ENCODE data around the gene VDR. TPM values are rescaled to one million over a fixed set of nuclear protein-coding genes. Genes with fewer than 3 reads are reported as not detected.

The VDR gene
- polyA plus RNA-seq, 1 donor, result 11.3 TPM

DNA sequence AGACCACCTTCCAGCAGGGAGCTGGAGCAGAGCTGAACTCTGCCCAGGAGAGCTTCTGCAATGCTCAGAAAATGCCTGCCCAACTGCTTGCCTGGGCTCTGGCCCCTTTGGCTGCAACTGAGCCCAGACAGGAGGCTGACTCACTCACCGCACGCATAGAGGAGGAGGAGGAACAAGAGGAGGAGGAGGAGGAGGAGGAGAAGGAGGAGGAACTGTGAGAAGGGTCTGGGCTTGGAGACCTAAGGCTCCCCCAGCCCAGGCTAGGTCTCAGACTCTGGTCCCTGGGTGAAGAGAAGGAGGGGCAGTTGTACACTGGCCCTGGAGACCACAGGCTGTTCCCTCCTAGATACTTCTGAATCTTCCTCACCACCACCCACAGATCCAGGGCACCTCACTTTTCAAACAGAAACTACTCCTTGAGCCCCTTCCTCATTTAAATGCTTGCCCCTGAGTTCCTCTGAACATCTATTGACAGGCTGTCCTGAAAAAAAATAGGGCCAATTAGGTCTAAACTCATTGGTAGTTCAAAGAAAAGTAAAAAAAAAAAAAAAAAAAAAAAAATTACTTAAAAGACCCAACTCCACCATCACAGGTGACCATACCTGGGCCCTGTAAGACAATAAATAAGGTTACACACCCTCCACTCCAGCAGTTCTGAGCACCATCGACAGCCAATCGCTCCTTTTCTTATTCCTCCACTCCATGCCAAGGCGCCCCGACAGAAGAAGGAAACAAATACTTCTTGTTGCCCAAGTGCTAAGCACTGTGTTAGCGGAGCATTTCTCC lies 674 bp downstream of the VDR start:
- Histone ChIP-seq H3K36me3 (ENCODE audit: control insufficient read depth, insufficient read depth, low read length) (no peaks in the 10 kb centered on the region), H3K9me3 (ENCODE audit: control insufficient read depth, low read depth, low read length) (peaks cover 2% of the 10 kb centered on the region), H3K27ac (ENCODE audit: low read length) (peak overlapping the region; percentile 75), H3K4me3 (ENCODE audit: low read length) (peak overlapping the region; percentile 74), H3K4me1 (ENCODE audit: control insufficient read depth, insufficient read depth, low read length) (peaks cover 57% of the 10 kb centered on the region), H3K27me3 (ENCODE audit: control insufficient read depth, insufficient read depth, low read length) (peaks cover 24% of the 10 kb centered on the region)
- WGBS (ENCODE audit: insufficient coverage, low lambda C conversion rate), result no CpG with 5 or more reads among the region's 7 CpGs
- DNase-seq, result peak in 1 of 2 donors; percentile 69

- WGBS (ENCODE audit: insufficient coverage, low lambda C conversion rate), result no CpG with 5 or more reads among the region's 3 CpGs
- H3K4me1 ChIP-seq (ENCODE audit: control insufficient read depth, insufficient read depth, low read length), result peaks cover 58% of the 10 kb centered on the region
- DNase-seq, result peak in 1 of 2 donors; percentile 48
Measured at GRCh38 chr12:47903151-47903611, 1.6 kb downstream of the VDR start.

DNA sequence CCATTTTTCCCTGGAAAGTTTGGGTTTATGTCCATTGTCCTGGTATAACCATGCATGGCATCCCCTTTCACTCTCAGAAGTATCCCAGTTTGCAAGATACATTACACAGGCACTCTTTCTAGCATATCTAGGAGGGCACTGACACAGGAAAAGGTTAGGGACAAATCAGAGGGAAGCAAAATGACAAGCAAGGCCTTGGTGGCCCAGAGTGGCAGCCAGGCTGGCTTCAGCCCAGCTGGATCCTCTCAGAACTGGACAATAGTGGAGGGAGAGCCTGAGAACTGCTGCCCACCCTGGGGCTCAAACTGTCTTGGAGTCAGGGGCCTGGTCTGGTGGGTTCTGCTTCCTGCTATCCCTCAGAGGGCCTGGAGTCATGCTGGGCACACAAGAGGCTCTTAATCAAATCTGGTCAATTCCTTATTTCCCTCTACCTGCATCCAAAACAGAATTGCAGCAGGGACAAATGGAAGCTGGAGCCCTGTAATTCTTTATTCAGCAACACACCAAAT lies 2.6 kb downstream of the VDR start:
- peaks cover 56% of the 10 kb centered on the region for H3K4me1 ChIP-seq (ENCODE audit: control insufficient read depth, insufficient read depth, low read length)
- H3K27me3 ChIP-seq (ENCODE audit: control insufficient read depth, insufficient read depth, low read length), result peaks cover 24% of the 10 kb centered on the region
- no peak for DNase-seq
- H3K36me3 ChIP-seq (ENCODE audit: control insufficient read depth, insufficient read depth, low read length), result no peaks in the 10 kb centered on the region
- peaks cover 2% of the 10 kb centered on the region for H3K9me3 ChIP-seq (ENCODE audit: control insufficient read depth, low read depth, low read length)
- H3K4me3 ChIP-seq (ENCODE audit: low read length), result no peak overlapping the region
- H3K27ac ChIP-seq (ENCODE audit: low read length), result peak overlapping the region; percentile 75

More at GRCh38 chr12:47903151-47903611, 1.6 kb downstream of the VDR start:
- H3K4me3 ChIP-seq (ENCODE audit: low read length), result peak overlapping the region; percentile 21
- H3K27ac ChIP-seq (ENCODE audit: low read length), result peak overlapping the region; percentile 75
- H3K27me3 ChIP-seq (ENCODE audit: control insufficient read depth, insufficient read depth, low read length), result peaks cover 24% of the 10 kb centered on the region
- peaks cover 2% of the 10 kb centered on the region for H3K9me3 ChIP-seq (ENCODE audit: control insufficient read depth, low read depth, low read length)
- no peaks in the 10 kb centered on the region for H3K36me3 ChIP-seq (ENCODE audit: control insufficient read depth, insufficient read depth, low read length)

DNA sequence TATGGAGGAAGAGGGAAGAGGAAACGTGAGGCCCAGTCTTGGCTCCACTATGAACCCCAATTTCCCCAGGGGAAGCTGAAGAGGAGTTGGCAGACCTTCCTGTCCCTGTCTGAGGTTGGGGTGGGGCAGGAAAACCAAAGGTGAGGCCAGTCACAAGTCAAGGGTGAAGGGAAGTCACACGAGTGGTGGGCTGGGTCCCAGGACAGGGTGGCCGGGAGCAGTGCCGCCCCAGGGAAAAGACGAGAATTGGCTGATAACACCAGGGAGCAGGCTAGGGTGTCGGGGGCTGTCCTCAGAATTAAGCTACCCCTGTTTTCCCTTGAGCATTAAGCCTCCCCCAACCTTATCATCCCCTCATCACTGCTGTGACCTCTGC lies 3.1 kb downstream of the VDR start:
- Histone ChIP-seq H3K9me3 (ENCODE audit: control insufficient read depth, low read depth, low read length) (peaks cover 2% of the 10 kb centered on the region), H3K4me1 (ENCODE audit: control insufficient read depth, insufficient read depth, low read length) (peaks cover 58% of the 10 kb centered on the region), H3K27ac (ENCODE audit: low read length) (peak overlapping the region; percentile 75), H3K4me3 (ENCODE audit: low read length) (no peak overlapping the region), H3K27me3 (ENCODE audit: control insufficient read depth, insufficient read depth, low read length) (peaks cover 24% of the 10 kb centered on the region), H3K36me3 (ENCODE audit: control insufficient read depth, insufficient read depth, low read length) (no peaks in the 10 kb centered on the region)
- no peak for DNase-seq
- no CpG with 5 or more reads among the region's 6 CpGs for WGBS (ENCODE audit: insufficient coverage, low lambda C conversion rate)

DNA sequence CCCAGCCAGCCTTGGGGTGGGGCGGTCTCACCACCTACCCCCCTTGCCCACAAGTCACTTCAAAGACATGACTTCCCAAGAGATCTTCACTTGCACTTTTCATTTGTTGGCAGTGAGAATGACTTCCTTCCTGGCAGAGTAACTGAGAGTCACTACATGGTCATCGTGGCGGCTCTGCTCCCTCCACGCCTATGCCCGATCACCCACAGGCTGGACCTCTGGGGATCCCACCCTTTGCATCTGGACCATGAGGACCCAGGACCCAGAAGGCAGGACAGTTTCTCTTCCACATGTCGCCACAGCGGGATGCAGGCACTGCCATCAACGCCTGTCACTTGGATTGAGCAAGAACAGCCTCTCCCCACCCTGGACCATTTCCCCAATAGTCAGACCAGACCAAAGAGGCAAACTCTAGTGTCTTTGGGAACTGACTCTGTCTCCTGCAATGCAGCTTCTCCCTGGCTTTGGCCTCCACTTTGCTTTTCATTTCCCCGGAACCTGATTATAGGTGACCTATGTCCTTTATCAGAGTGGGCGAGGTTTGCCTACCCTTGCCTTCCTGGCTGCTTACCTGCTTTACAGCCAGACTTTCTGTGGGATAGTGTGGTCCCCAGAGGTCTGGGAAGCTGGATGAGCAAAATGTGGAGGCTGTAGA lies 3.6 kb downstream of the VDR start:
- Histone ChIP-seq H3K9me3 (ENCODE audit: control insufficient read depth, low read depth, low read length) (peaks cover 2% of the 10 kb centered on the region), H3K27ac (ENCODE audit: low read length) (peak overlapping the region; percentile 75), H3K4me1 (ENCODE audit: control insufficient read depth, insufficient read depth, low read length) (peaks cover 58% of the 10 kb centered on the region), H3K4me3 (ENCODE audit: low read length) (no peak overlapping the region), H3K27me3 (ENCODE audit: control insufficient read depth, insufficient read depth, low read length) (peaks cover 24% of the 10 kb centered on the region), H3K36me3 (ENCODE audit: control insufficient read depth, insufficient read depth, low read length) (no peaks in the 10 kb centered on the region)
- peak in 1 of 2 donors; percentile 70 for DNase-seq
- no CpG with 5 or more reads among the region's 10 CpGs for WGBS (ENCODE audit: insufficient coverage, low lambda C conversion rate)

DNA sequence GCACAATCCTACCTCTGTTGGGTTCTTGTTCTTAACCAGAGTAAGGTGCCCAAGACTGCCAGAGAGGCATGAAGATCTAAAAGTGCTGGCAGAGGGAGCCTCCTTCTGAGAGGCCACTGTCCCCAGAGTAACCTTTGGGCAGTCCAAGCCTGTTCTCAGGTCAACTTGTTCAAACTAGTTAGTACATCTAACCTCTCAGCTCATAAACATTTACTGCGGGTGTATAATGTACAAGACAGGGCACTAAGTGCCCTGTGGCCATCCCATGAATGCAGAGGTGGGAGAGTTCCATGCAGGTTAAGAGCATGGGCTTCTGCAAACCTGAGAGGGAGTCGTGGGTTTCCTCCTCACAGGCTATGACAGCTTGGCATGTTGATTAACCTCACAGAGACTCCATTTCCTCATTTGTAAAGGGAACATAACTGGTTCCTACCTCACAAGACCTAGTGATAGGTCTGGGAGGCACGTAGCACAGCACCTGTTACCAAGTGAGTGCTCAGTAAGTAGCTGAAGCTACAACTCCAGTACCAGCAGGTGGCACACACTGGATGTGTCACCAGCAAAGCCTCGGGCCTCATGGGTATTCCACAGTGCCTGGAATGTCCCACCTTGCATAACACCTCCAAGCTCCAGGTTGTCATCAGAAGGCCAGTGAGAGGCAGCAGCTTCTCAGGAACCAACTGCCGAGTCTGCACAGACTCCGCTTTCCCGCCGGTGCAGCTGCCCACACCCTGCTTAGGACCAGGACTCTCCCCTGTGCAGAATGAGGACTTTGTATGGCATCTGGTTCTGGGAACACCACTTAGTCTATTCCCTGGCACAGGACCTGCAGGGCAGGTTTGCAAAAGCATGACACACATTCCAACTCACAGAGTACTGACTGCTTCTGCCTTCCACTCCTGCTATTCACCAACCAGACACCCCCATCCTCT lies 4.4 kb downstream of the VDR start:
- H3K4me3 ChIP-seq (ENCODE audit: low read length), result no peak overlapping the region
- no CpG with 5 or more reads among the region's 8 CpGs for WGBS (ENCODE audit: insufficient coverage, low lambda C conversion rate)
- H3K9me3 ChIP-seq (ENCODE audit: control insufficient read depth, low read depth, low read length), result peaks cover 2% of the 10 kb centered on the region
- no peaks in the 10 kb centered on the region for H3K36me3 ChIP-seq (ENCODE audit: control insufficient read depth, insufficient read depth, low read length)
- H3K27me3 ChIP-seq (ENCODE audit: control insufficient read depth, insufficient read depth, low read length), result peaks cover 22% of the 10 kb centered on the region
- peaks cover 58% of the 10 kb centered on the region for H3K4me1 ChIP-seq (ENCODE audit: control insufficient read depth, insufficient read depth, low read length)
- DNase-seq, result peak; percentile 83 to 84
- peak overlapping the region; percentile 75 for H3K27ac ChIP-seq (ENCODE audit: low read length)

- no peak for DNase-seq
- peaks cover 56% of the 10 kb centered on the region for H3K4me1 ChIP-seq (ENCODE audit: control insufficient read depth, insufficient read depth, low read length)
- no peak overlapping the region for H3K4me3 ChIP-seq (ENCODE audit: low read length)
- H3K36me3 ChIP-seq (ENCODE audit: control insufficient read depth, insufficient read depth, low read length), result no peaks in the 10 kb centered on the region
- H3K27me3 ChIP-seq (ENCODE audit: control insufficient read depth, insufficient read depth, low read length), result peaks cover 14% of the 10 kb centered on the region
- no peaks in the 10 kb centered on the region for H3K9me3 ChIP-seq (ENCODE audit: control insufficient read depth, low read depth, low read length)
- H3K27ac ChIP-seq (ENCODE audit: low read length), result peak overlapping the region; percentile 75
- no CpG with 5 or more reads among the region's 5 CpGs for WGBS (ENCODE audit: insufficient coverage, low lambda C conversion rate)
Measured at GRCh38 chr12:47899466-47899865, 5.3 kb downstream of the VDR start.

DNA sequence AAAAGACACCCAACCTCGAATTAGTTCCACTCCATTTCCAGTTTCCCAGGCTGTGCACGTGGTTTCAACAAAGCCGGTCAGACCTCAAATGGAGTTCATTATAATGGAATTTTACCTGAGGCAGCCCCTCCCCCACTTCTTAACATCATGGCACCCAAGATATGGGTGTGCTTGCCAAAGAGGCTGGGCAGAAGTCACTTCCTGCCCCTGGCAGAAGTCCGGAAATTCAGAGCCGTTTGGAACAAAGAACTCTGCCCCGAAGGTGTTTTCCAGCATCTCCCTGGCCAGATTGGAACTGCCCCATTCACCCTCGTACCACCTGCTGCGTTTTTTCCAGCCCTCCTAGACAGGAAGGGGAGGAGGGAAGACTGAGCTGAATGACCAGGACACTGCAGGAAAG lies 8.2 kb downstream of the VDR start:
- peak in 1 of 2 donors; percentile 52 for DNase-seq
- no peaks in the 10 kb centered on the region for H3K9me3 ChIP-seq (ENCODE audit: control insufficient read depth, low read depth, low read length)
- no peak overlapping the region for H3K27ac ChIP-seq (ENCODE audit: low read length)
- H3K4me1 ChIP-seq (ENCODE audit: control insufficient read depth, insufficient read depth, low read length), result peaks cover 30% of the 10 kb centered on the region
- no peaks in the 10 kb centered on the region for H3K36me3 ChIP-seq (ENCODE audit: control insufficient read depth, insufficient read depth, low read length)
- 80% methylated on average over 1 of the region's 8 CpGs for WGBS (ENCODE audit: insufficient coverage, low lambda C conversion rate)
- H3K27me3 ChIP-seq (ENCODE audit: control insufficient read depth, insufficient read depth, low read length), result no peaks in the 10 kb centered on the region
- H3K4me3 ChIP-seq (ENCODE audit: low read length), result no peak overlapping the region

DNA sequence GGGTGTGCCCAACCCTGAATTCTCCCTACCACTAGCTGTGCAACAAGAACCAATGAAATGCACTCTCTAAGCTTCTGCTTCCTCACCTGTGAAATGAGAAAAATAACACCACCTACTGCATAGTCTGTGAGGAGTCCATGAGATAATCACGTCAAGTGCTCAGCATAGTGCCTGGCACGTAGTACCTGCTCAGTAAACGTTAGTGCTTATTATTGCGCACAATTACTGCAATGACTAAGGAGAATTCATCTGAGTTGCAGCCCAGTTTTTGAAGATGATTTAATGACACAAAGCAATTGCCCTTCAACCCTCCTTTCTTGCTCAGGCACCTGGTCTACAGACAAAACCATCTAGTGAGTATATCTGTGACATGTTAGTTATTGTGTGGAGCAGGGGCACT lies 8.8 kb downstream of the VDR start:
- Histone ChIP-seq H3K4me3 (ENCODE audit: low read length) (no peak overlapping the region), H3K27ac (ENCODE audit: low read length) (no peak overlapping the region), H3K27me3 (ENCODE audit: control insufficient read depth, insufficient read depth, low read length) (no peaks in the 10 kb centered on the region), H3K36me3 (ENCODE audit: control insufficient read depth, insufficient read depth, low read length) (no peaks in the 10 kb centered on the region), H3K4me1 (ENCODE audit: control insufficient read depth, insufficient read depth, low read length) (peaks cover 24% of the 10 kb centered on the region), H3K9me3 (ENCODE audit: control insufficient read depth, low read depth, low read length) (no peaks in the 10 kb centered on the region)
- WGBS (ENCODE audit: insufficient coverage, low lambda C conversion rate), result 90% methylated on average over 2 of the region's 4 CpGs
- DNase-seq, result no peak

DNA sequence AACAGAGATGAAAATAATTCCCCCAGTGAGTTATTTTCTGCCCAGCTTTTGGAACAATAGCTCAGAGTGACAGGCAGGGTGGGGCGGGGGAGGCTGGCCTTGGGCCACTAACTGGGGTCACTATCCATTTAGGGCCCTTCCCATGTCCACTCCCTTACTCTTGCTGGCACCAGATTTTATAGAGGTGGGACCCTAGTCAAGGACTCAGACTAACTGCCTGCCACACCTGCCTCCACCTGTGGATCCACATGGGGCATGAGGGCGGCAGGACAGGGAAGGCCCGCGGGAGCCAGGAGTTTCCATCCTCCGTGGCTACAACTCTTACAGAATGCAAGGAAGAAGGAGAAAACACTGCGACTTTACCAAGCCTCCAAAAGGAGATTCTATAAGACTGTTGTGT lies 10.1 kb downstream of the VDR start:
- Histone ChIP-seq H3K4me1 (ENCODE audit: control insufficient read depth, insufficient read depth, low read length) (peaks cover 10% of the 10 kb centered on the region), H3K36me3 (ENCODE audit: control insufficient read depth, insufficient read depth, low read length) (no peaks in the 10 kb centered on the region), H3K27ac (ENCODE audit: low read length) (no peak overlapping the region), H3K4me3 (ENCODE audit: low read length) (no peak overlapping the region), H3K9me3 (ENCODE audit: control insufficient read depth, low read depth, low read length) (no peaks in the 10 kb centered on the region), H3K27me3 (ENCODE audit: control insufficient read depth, insufficient read depth, low read length) (no peaks in the 10 kb centered on the region)
- no peak for DNase-seq
- no CpG with 5 or more reads among the region's 6 CpGs for WGBS (ENCODE audit: insufficient coverage, low lambda C conversion rate)

All from large intestine (tissue), 3 donors.